ENCODE measurements around the gene EPN2. TPM values are rescaled to one million over a fixed set of nuclear protein-coding genes. Genes with fewer than 3 reads are reported as not detected.

EPN2 gene
- polyA plus RNA-seq, 1 donor (not counting 4 experiments of a cell fraction or from before 2014, with no cell fraction given): 30.2 TPM

- H3K9me3 ChIP-seq (ENCODE audit: control insufficient read depth, low read depth, low read length): no peaks in the 10 kb centered on the region
- dilution Hi-C loops (cut with MboI; ENCODE audit: extremely low pct_ligation_motif_present, low sequenced_read_pairs): no loop called here
- H3K9me1 ChIP-seq (ENCODE audit: control insufficient read depth, extremely low read depth, insufficient read depth, low read length): no peaks in the 10 kb centered on the region
- peak; percentile 52 for FAIRE-seq
- H3K4me2 ChIP-seq (ENCODE audit: control insufficient read depth, extremely low read depth, insufficient read depth, low read depth, low read length): no peak overlapping the region
- peaks cover 0 to 2% of the 10 kb centered on the region in 2 experiments for H3K36me3 ChIP-seq (ENCODE audit: control insufficient read depth in 2 of 2, extremely low read depth in 1 of 2, insufficient read depth in 2 of 2, low read length in 2 of 2)
- H3K4me1 ChIP-seq (ENCODE audit: control insufficient read depth, extremely low read depth, insufficient read depth, low read length): peaks cover 32% of the 10 kb centered on the region
- no peak overlapping the region for H3K27ac ChIP-seq (ENCODE audit: control insufficient read depth, insufficient read depth, low read length)
- H3K9ac ChIP-seq (ENCODE audit: control insufficient read depth, extremely low read depth, insufficient read depth, low read length): no peak overlapping the region
- TF ChIP-seq EZH2 (IDR thresholded peaks at IDR 0.05; ENCODE audit: low read length) (no peak), CTCF (optimal IDR thresholded peaks at IDR 0.05 in 1 of 3, IDR thresholded peaks at IDR 0.05 in 1 of 3, conservative IDR thresholded peaks at IDR 0.05 in 1 of 3; ENCODE audit: extremely low read depth in 1 of 3, insufficient read depth in 2 of 3, low read length in 3 of 3) (no peak)
- no peak overlapping the region for H3K4me3 ChIP-seq (ENCODE audit: control insufficient read depth in 2 of 3, extremely low read depth in 1 of 3, insufficient read depth in 2 of 3, low read depth in 1 of 3, low read length in 3 of 3)
- H2AFZ ChIP-seq (ENCODE audit: control insufficient read depth, low read length): no peak overlapping the region
- H3K79me2 ChIP-seq (ENCODE audit: control insufficient read depth, insufficient read depth, low read length): peaks cover 67% of the 10 kb centered on the region
- no peaks in the 10 kb centered on the region for H3K27me3 ChIP-seq (ENCODE audit: control insufficient read depth, extremely low read depth, insufficient read depth, low read length)
- DNase-seq (ENCODE audit: low read depth, low spot score): no peak
- peaks cover 5% of the 10 kb centered on the region for H4K20me1 ChIP-seq (ENCODE audit: control insufficient read depth, extremely low read depth, insufficient read depth, low read length)
Measured at GRCh38 chr17:19248151-19248927, 11.2 kb downstream of the EPN2 start.

- peaks cover 69% of the 10 kb centered on the region for H3K79me2 ChIP-seq (ENCODE audit: control insufficient read depth, insufficient read depth, low read length)
- dilution Hi-C loops (cut with MboI; ENCODE audit: extremely low pct_ligation_motif_present, low sequenced_read_pairs): no loop called here
- no peak overlapping the region for H3K4me3 ChIP-seq (ENCODE audit: control insufficient read depth in 2 of 3, extremely low read depth in 1 of 3, insufficient read depth in 2 of 3, low read depth in 1 of 3, low read length in 3 of 3)
- H3K9ac ChIP-seq (ENCODE audit: control insufficient read depth, extremely low read depth, insufficient read depth, low read length): no peak overlapping the region
- peaks cover 32% of the 10 kb centered on the region for H3K4me1 ChIP-seq (ENCODE audit: control insufficient read depth, extremely low read depth, insufficient read depth, low read length)
- FAIRE-seq (peak; percentile 74), DNase-seq (ENCODE audit: low read depth, low spot score) (no peak)
- no peaks in the 10 kb centered on the region for H3K9me1 ChIP-seq (ENCODE audit: control insufficient read depth, extremely low read depth, insufficient read depth, low read length)
- H3K27ac ChIP-seq (ENCODE audit: control insufficient read depth, insufficient read depth, low read length): no peak overlapping the region
- H2AFZ ChIP-seq (ENCODE audit: control insufficient read depth, low read length): no peak overlapping the region
- TF ChIP-seq CTCF (optimal IDR thresholded peaks at IDR 0.05 in 1 of 3, IDR thresholded peaks at IDR 0.05 in 1 of 3, conservative IDR thresholded peaks at IDR 0.05 in 1 of 3; ENCODE audit: extremely low read depth in 1 of 3, insufficient read depth in 2 of 3, low read length in 3 of 3) (no peak), EZH2 (IDR thresholded peaks at IDR 0.05; ENCODE audit: low read length) (no peak)
- H3K9me3 ChIP-seq (ENCODE audit: control insufficient read depth, low read depth, low read length): no peaks in the 10 kb centered on the region
- no peaks in the 10 kb centered on the region for H3K27me3 ChIP-seq (ENCODE audit: control insufficient read depth, extremely low read depth, insufficient read depth, low read length)
- H3K36me3 ChIP-seq (ENCODE audit: control insufficient read depth in 2 of 2, extremely low read depth in 1 of 2, insufficient read depth in 2 of 2, low read length in 2 of 2): peaks cover 0 to 2% of the 10 kb centered on the region in 2 experiments
- H4K20me1 ChIP-seq (ENCODE audit: control insufficient read depth, extremely low read depth, insufficient read depth, low read length): peaks cover 5% of the 10 kb centered on the region
- no peak overlapping the region for H3K4me2 ChIP-seq (ENCODE audit: control insufficient read depth, extremely low read depth, insufficient read depth, low read depth, low read length)
Measured at GRCh38 chr17:19248928-19249574, 11.9 kb downstream of the EPN2 start.

All from keratinocyte (primary cell).